Skeletal muscle tissue (tissue), 4 donors: Measurements from ENCODE around the gene NELL1. TPM values are rescaled to one million over a fixed set of nuclear protein-coding genes. Genes with fewer than 3 reads are reported as not detected.

Source experiments
- H3K27ac ChIP-seq: one replicate; pipeline ENCODE4 v1.7.0; 2013; ENCODE audit warnings: mild to moderate bottlenecking, low read depth, low read length, inconsistent platforms
- H3K27me3 ChIP-seq, 3 donors: one replicate each; pipeline ENCODE4 v1.7.0; 2013; ENCODE audit warnings: low read length in 3 of 3; ENCODE audit not compliant: control insufficient read depth in 3 of 3, insufficient read depth in 3 of 3
- H3K36me3 ChIP-seq, 3 donors: one replicate each; pipeline ENCODE4 v1.7.0; 2013; ENCODE audit warnings: low read length in 3 of 3; ENCODE audit not compliant: control insufficient read depth in 3 of 3, insufficient read depth in 3 of 3
- H3K4me1 ChIP-seq, 3 donors: one replicate each; pipeline ENCODE4 v1.7.0; 2013; ENCODE audit warnings: low read length in 3 of 3, mild to moderate bottlenecking in 3 of 3; ENCODE audit not compliant: control insufficient read depth in 3 of 3, insufficient read depth in 3 of 3
- H3K4me3 ChIP-seq, 3 donors: one replicate each; pipeline ENCODE4 v1.7.0; 2013; ENCODE audit warnings: low read length in 3 of 3
- H3K9ac ChIP-seq, 3 donors: one replicate each; pipeline ENCODE4 v1.7.0; 2013; ENCODE audit warnings: low read length in 3 of 3, mild to moderate bottlenecking in 3 of 3, moderate library complexity in 2 of 3, low read depth in 1 of 3
- H3K9me3 ChIP-seq, 3 donors: one replicate each; pipeline ENCODE4 v1.7.0; 2013; ENCODE audit warnings: low read length in 3 of 3; ENCODE audit not compliant: control insufficient read depth in 3 of 3
- total RNA-seq: library from RNA; depleted of rRNA; stranded (reverse); fragments of >200 nt; gene quantifications from one replicate; pipeline ENCODE4 v1.2.3, GENCODE V29; 2014
- donor health status: Osteomylitis.

NELL1 gene
- total RNA-seq, 1 donor from 2014 or later: 3.7 TPM

GRCh38 chr11:20658135-20658534, 11.3 kb upstream of the NELL1 start:
- no peak overlapping the region for H3K27ac ChIP-seq
- H3K27me3 ChIP-seq: peaks cover 0 to 10% (median 5%) of the 10 kb centered on the region in 3 donors
- no peaks in the 10 kb centered on the region for H3K4me1 ChIP-seq
- no peak overlapping the region for H3K9ac ChIP-seq
- no peaks in the 10 kb centered on the region for H3K9me3 ChIP-seq
- H3K36me3 ChIP-seq: no peaks in the 10 kb centered on the region
- H3K4me3 ChIP-seq: no peak overlapping the region

- Histone ChIP-seq H3K4me3 (no peak overlapping the region), H3K27ac (no peak overlapping the region), H3K9ac (no peak overlapping the region), H3K4me1 (no peaks in the 10 kb centered on the region), H3K27me3 (peaks cover 0 to 3% (median 2%) of the 10 kb centered on the region in 3 donors), H3K36me3 (no peaks in the 10 kb centered on the region), H3K9me3 (no peaks in the 10 kb centered on the region)
Observed at GRCh38 chr11:20661445-20661844, 7.9 kb upstream of the NELL1 start.

GRCh38 chr11:20661850-20662249, 7.5 kb upstream of the NELL1 start:
- Histone ChIP-seq H3K9me3 (no peaks in the 10 kb centered on the region), H3K9ac (no peak overlapping the region), H3K4me1 (no peaks in the 10 kb centered on the region), H3K36me3 (no peaks in the 10 kb centered on the region), H3K27me3 (peaks cover 0 to 2% (median 1%) of the 10 kb centered on the region in 3 donors), H3K27ac (no peak overlapping the region), H3K4me3 (no peak overlapping the region)

- peaks cover 37 to 48% (median 43%) of the 10 kb centered on the region in 3 donors for H3K27me3 ChIP-seq
- H3K27ac ChIP-seq: no peak overlapping the region
- H3K4me3 ChIP-seq: no peak overlapping the region
- H3K4me1 ChIP-seq: peaks cover 7 to 17% (median 8%) of the 10 kb centered on the region in 3 donors
- H3K36me3 ChIP-seq: no peaks in the 10 kb centered on the region
- H3K9ac ChIP-seq: no peak overlapping the region
- no peaks in the 10 kb centered on the region for H3K9me3 ChIP-seq
Observed at GRCh38 chr11:20668131-20668809, 1.1 kb upstream of the NELL1 start.

- Histone ChIP-seq H3K4me1 (peaks cover 7 to 17% (median 8%) of the 10 kb centered on the region in 3 donors), H3K9ac (no peak overlapping the region), H3K27ac (no peak overlapping the region), H3K27me3 (peaks cover 45 to 57% (median 51%) of the 10 kb centered on the region in 3 donors), H3K9me3 (no peaks in the 10 kb centered on the region), H3K36me3 (no peaks in the 10 kb centered on the region), H3K4me3 (peak overlapping the region; percentile 39 to 52 (median 51))
Observed at GRCh38 chr11:20669820-20670684, 666 bp downstream of the NELL1 start.

- H3K4me3 ChIP-seq: no peak overlapping the region
- no peaks in the 10 kb centered on the region for H3K36me3 ChIP-seq
- H3K27me3 ChIP-seq: peaks cover 45 to 57% (median 52%) of the 10 kb centered on the region in 3 donors
- H3K27ac ChIP-seq: no peak overlapping the region
- H3K4me1 ChIP-seq: peaks cover 7 to 17% (median 8%) of the 10 kb centered on the region in 3 donors
- no peaks in the 10 kb centered on the region for H3K9me3 ChIP-seq
- no peak overlapping the region for H3K9ac ChIP-seq
Observed at GRCh38 chr11:20670932-20671403, 1.6 kb downstream of the NELL1 start.

GRCh38 chr11:20671856-20672546, 2.6 kb downstream of the NELL1 start:
- Histone ChIP-seq H3K9ac (no peak overlapping the region), H3K4me3 (no peak overlapping the region), H3K4me1 (peaks cover 7 to 17% (median 8%) of the 10 kb centered on the region in 3 donors), H3K27me3 (peaks cover 45 to 57% (median 52%) of the 10 kb centered on the region in 3 donors), H3K27ac (no peak overlapping the region), H3K9me3 (no peaks in the 10 kb centered on the region), H3K36me3 (no peaks in the 10 kb centered on the region)

- no peak overlapping the region for H3K9ac ChIP-seq
- no peak overlapping the region for H3K4me3 ChIP-seq
- peaks cover 43 to 57% (median 51%) of the 10 kb centered on the region in 3 donors for H3K27me3 ChIP-seq
- H3K9me3 ChIP-seq: no peaks in the 10 kb centered on the region
- H3K27ac ChIP-seq: no peak overlapping the region
- peaks cover 7 to 17% (median 8%) of the 10 kb centered on the region in 3 donors for H3K4me1 ChIP-seq
- H3K36me3 ChIP-seq: no peaks in the 10 kb centered on the region
Observed at GRCh38 chr11:20672575-20672974, 3.2 kb downstream of the NELL1 start.

- H3K9ac ChIP-seq: no peak overlapping the region
- H3K27ac ChIP-seq: no peak overlapping the region
- H3K4me1 ChIP-seq: no peaks in the 10 kb centered on the region
- H3K36me3 ChIP-seq: no peaks in the 10 kb centered on the region
- no peaks in the 10 kb centered on the region for H3K9me3 ChIP-seq
- H3K4me3 ChIP-seq: no peak overlapping the region
- H3K27me3 ChIP-seq: peaks cover 10 to 20% (median 19%) of the 10 kb centered on the region in 3 donors
Observed at GRCh38 chr11:20676658-20677057, 7.3 kb downstream of the NELL1 start.
